ENCODE data around the gene DPT.

DNA sequence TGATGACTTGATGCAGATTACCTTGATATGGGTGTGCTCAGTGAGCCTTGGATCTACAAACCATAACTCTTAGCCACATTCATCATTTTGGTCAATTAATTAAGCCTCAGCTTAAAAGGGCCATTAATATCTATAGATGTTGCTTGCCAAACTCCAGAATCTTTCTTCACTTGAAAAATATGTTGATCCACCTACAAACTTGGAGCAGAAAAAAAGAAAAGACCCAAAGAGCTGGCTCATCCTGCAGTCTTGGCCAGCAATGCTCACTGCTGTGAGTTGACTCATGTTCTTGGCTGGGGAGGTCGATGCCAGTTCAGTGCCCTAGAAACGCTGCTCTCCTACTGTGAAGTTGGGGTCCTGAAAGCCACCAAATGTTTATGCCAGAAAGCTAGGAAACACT, 75.4 kb downstream of the DPT start:
- TF ChIP-seq, protein P1, sequence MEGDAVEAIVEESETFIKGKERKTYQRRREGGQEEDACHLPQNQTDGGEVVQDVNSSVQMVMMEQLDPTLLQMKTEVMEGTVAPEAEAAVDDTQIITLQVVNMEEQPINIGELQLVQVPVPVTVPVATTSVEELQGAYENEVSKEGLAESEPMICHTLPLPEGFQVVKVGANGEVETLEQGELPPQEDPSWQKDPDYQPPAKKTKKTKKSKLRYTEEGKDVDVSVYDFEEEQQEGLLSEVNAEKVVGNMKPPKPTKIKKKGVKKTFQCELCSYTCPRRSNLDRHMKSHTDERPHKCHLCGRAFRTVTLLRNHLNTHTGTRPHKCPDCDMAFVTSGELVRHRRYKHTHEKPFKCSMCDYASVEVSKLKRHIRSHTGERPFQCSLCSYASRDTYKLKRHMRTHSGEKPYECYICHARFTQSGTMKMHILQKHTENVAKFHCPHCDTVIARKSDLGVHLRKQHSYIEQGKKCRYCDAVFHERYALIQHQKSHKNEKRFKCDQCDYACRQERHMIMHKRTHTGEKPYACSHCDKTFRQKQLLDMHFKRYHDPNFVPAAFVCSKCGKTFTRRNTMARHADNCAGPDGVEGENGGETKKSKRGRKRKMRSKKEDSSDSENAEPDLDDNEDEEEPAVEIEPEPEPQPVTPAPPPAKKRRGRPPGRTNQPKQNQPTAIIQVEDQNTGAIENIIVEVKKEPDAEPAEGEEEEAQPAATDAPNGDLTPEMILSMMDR (IDR thresholded peaks at IDR 0.05): no peak
- TF ChIP-seq POLR2A (IDR thresholded peaks at IDR 0.05) (no peak), EP300 (IDR thresholded peaks at IDR 0.05) (no peak), POLR2AphosphoS5 (IDR thresholded peaks at IDR 0.05) (no peak)

Data from upper lobe of left lung (tissue), 4 donors.